ENCODE measurements around the gene SHB.

The SHB gene

GRCh38 chr9:38008168-38009034, 60.6 kb downstream of the SHB start:
- DNase-seq (ENCODE audit: low spot score), result peak; percentile 97

GRCh38 chr9:38007016-38007415, 62.0 kb downstream of the SHB start:
- no peak for DNase-seq (ENCODE audit: low spot score)

- no peak for DNase-seq (ENCODE audit: low spot score)
These were observed 62.9 kb downstream of the SHB start for GRCh38 chr9:38006163-38006562.

GRCh38 chr9:38004809-38005560, 64.0 kb downstream of the SHB start:
- no peak for DNase-seq (ENCODE audit: low spot score)

- no peak for DNase-seq (ENCODE audit: low spot score)
These were observed 64.8 kb downstream of the SHB start for GRCh38 chr9:38003946-38004808.

- DNase-seq (ENCODE audit: low spot score), result no peak
These were observed 65.8 kb downstream of the SHB start for GRCh38 chr9:38003230-38003629.

GRCh38 chr9:38001430-38001829, 67.6 kb downstream of the SHB start:
- no peak for DNase-seq (ENCODE audit: low spot score)

- no peak for DNase-seq (ENCODE audit: low spot score)
These were observed 68.3 kb downstream of the SHB start for GRCh38 chr9:38000735-38001134.

- no peak for DNase-seq (ENCODE audit: low spot score)
These were observed 68.7 kb downstream of the SHB start for GRCh38 chr9:38000332-38000731.

- no peak for DNase-seq (ENCODE audit: low spot score)
These were observed 69.3 kb downstream of the SHB start for GRCh38 chr9:37999588-38000189.

- no peak for DNase-seq (ENCODE audit: low spot score)
These were observed 70.0 kb downstream of the SHB start for GRCh38 chr9:37998881-37999587.

- no peak for DNase-seq (ENCODE audit: low spot score)
These were observed 71.2 kb downstream of the SHB start for GRCh38 chr9:37997636-37998374.

- DNase-seq (ENCODE audit: low spot score), result no peak
These were observed 72.2 kb downstream of the SHB start for GRCh38 chr9:37996819-37997217.

- no peak for DNase-seq (ENCODE audit: low spot score)
These were observed 72.8 kb downstream of the SHB start for GRCh38 chr9:37995961-37996818.

GRCh38 chr9:37995348-37995737, 73.7 kb downstream of the SHB start:
- DNase-seq (ENCODE audit: low spot score), result no peak

GRCh38 chr9:37994639-37995347, 74.2 kb downstream of the SHB start:
- no peak for DNase-seq (ENCODE audit: low spot score)

GRCh38 chr9:37992924-37993349, 76.1 kb downstream of the SHB start:
- DNase-seq (ENCODE audit: low spot score), result no peak

GRCh38 chr9:37990404-37991015, 78.5 kb downstream of the SHB start:
- no peak for DNase-seq (ENCODE audit: low spot score)
